H1 (cell line): ENCODE data around the gene PPIL6. TPM values are rescaled to one million over a fixed set of nuclear protein-coding genes. Genes with fewer than 3 reads are reported as not detected.

Experiments used
- CTCF ChIA-PET: fragments of 300-600 bp; sonication (Branson Sonifier 250); formaldehyde crosslinking; loops from one replicate; lab custom pipeline; 2021; ENCODE audit not compliant: partially characterized antibody; lab: Charles Lee
- POLR2A ChIA-PET: fragments of 300-600 bp; sonication (Branson Sonifier 250); formaldehyde crosslinking; loops from one replicate; lab custom pipeline; 2021; ENCODE audit warnings: inconsistent platforms; ENCODE audit not compliant: partially characterized antibody; lab: Charles Lee
- DNase-seq, 2 experiments: peaks; one replicate each; pipeline versions ENCODE4 v3.0.0 to v3.0.0-alpha.2; 2010 to 2022; ENCODE audit warnings: low spot score in 2 of 2, low read depth in 1 of 2, mixed read lengths in 1 of 2
- FAIRE-seq: peaks from 2 replicates; lab custom pipeline; 2011; peaks lifted over from hg19 to GRCh38; lab: Jason Lieb, UNC
- H2AFZ ChIP-seq: 2 replicates; pipeline ENCODE4 v1.8.1; 2012; ENCODE audit warnings: low read length, inconsistent platforms
- H2AK5ac ChIP-seq: 2 replicates; pipeline ENCODE4 v1.6.1; 2013; ENCODE audit warnings: low read depth, low read length
- H2BK120ac ChIP-seq: replicated peaks from 2 replicates; pipeline ENCODE3; 2013; ENCODE audit warnings: low read depth, low read length, inconsistent platforms
- H2BK12ac ChIP-seq: 2 replicates; pipeline ENCODE4 v1.6.1; 2013; ENCODE audit warnings: low read depth, low read length
- H2BK15ac ChIP-seq: 2 replicates; pipeline ENCODE4 v1.6.1; 2013; ENCODE audit warnings: low read length
- H2BK20ac ChIP-seq: 2 replicates; pipeline ENCODE4 v1.6.1; 2013; ENCODE audit warnings: low read length
- H2BK5ac ChIP-seq: 2 replicates; pipeline ENCODE4 v1.6.1; 2013; ENCODE audit warnings: low read depth, low read length
- H3K14ac ChIP-seq: 2 replicates; pipeline ENCODE4 v1.6.1; 2013; ENCODE audit warnings: inconsistent platforms; ENCODE audit not compliant: insufficient read length
- H3K18ac ChIP-seq: 2 replicates; pipeline ENCODE4 v1.6.1; 2013; ENCODE audit warnings: low read length; ENCODE audit errors: extremely low read depth
- H3K23ac ChIP-seq: 2 replicates; pipeline ENCODE4 v1.6.1; 2013; ENCODE audit warnings: inconsistent platforms; ENCODE audit not compliant: insufficient read length
- H3K23me2 ChIP-seq: 2 replicates; pipeline ENCODE4 v1.6.1; 2013; ENCODE audit warnings: low read depth, low read length
- H3K27ac ChIP-seq: 2 replicates; pipeline ENCODE4 v1.6.1; 2011; ENCODE audit warnings: low read depth, low read length, inconsistent platforms
- H3K27me3 ChIP-seq, 4 experiments: replicated peaks in 1 of 4; 1 replicate in 1 of 4; 2 replicates in 3 of 4; pipeline versions ENCODE4 v1.6.1 to v1.8.1; 2011 to 2013; ENCODE audit warnings: low read length in 3 of 4, mild to moderate bottlenecking in 3 of 4, inconsistent platforms in 2 of 4, mixed read lengths in 2 of 4, moderate library complexity in 1 of 4; ENCODE audit not compliant: control insufficient read depth in 3 of 4, insufficient read depth in 3 of 4; ENCODE audit errors: extremely low read depth in 1 of 4
- H3K36me3 ChIP-seq, 4 experiments: 2 replicates each; pipeline versions ENCODE4 v1.6.1 to v1.8.1; 2011 to 2013; ENCODE audit warnings: mild to moderate bottlenecking in 4 of 4, low read length in 3 of 4, moderate library complexity in 2 of 4, control low read depth in 1 of 4, inconsistent platforms in 1 of 4; ENCODE audit not compliant: insufficient read depth in 4 of 4, control insufficient read depth in 2 of 4
- H3K4ac ChIP-seq: replicated peaks from 2 replicates; pipeline ENCODE3; 2013; ENCODE audit warnings: low read length, low read depth, mixed read lengths, inconsistent platforms; ENCODE audit not compliant: insufficient read length
- H3K4me1 ChIP-seq, 4 experiments: replicated peaks in 1 of 4; 1 replicate in 1 of 4; 2 replicates in 3 of 4; pipeline versions ENCODE4 v1.6.1 to v1.8.1; 2011 to 2013; ENCODE audit warnings: low read length in 3 of 4, inconsistent platforms in 2 of 4, mixed read lengths in 1 of 4; ENCODE audit not compliant: insufficient read depth in 4 of 4, control insufficient read depth in 3 of 4
- H3K4me2 ChIP-seq, 2 experiments: 2 replicates each; pipeline versions ENCODE4 v1.6.1 to v1.8.1; 2011 to 2013; ENCODE audit warnings: low read depth in 2 of 2, low read length in 2 of 2, control low read depth in 1 of 2, inconsistent platforms in 1 of 2, mild to moderate bottlenecking in 1 of 2; ENCODE audit not compliant: insufficient read depth in 1 of 2
- H3K4me3 ChIP-seq, 4 experiments: fragments of 200-600, 300-600 bp in 1 of 4; sonication (generic), shearing (Covaris generic), sonication (Bioruptor Twin) in 1 of 4; 2 replicates each; pipeline versions ENCODE4 v1.5.1 to v1.8.1; 2011 to 2016; ENCODE audit warnings: low read length in 4 of 4, low read depth in 3 of 4, control low read depth in 2 of 4, inconsistent platforms in 2 of 4, mild to moderate bottlenecking in 2 of 4, mixed read lengths in 1 of 4, moderate library complexity in 1 of 4; ENCODE audit not compliant: insufficient read depth in 2 of 4; ENCODE audit errors: extremely low read depth in 1 of 4
- H3K56ac ChIP-seq: replicated peaks from 2 replicates; pipeline ENCODE3; 2013; ENCODE audit warnings: low read depth, mild to moderate bottlenecking, mixed read lengths, low read length, inconsistent platforms; ENCODE audit not compliant: insufficient read length
- H3K79me1 ChIP-seq: 2 replicates; pipeline ENCODE4 v1.6.1; 2013; ENCODE audit warnings: low read depth, low read length, control low read depth
- H3K79me2 ChIP-seq, 2 experiments: 2 replicates each; pipeline versions ENCODE4 v1.6.1 to v1.8.1; 2012 to 2013; ENCODE audit warnings: low read length in 2 of 2, mild to moderate bottlenecking in 2 of 2, inconsistent platforms in 1 of 2; ENCODE audit not compliant: insufficient read depth in 2 of 2, control insufficient read depth in 1 of 2
- H3K9ac ChIP-seq, 4 experiments: replicated peaks in 1 of 4; 1 replicate in 1 of 4; 2 replicates in 3 of 4; pipeline versions ENCODE4 v1.6.1 to v1.8.1; 2011 to 2013; ENCODE audit warnings: low read depth in 3 of 4, low read length in 3 of 4, control low read depth in 2 of 4, mild to moderate bottlenecking in 2 of 4, moderate library complexity in 2 of 4, inconsistent platforms in 1 of 4; ENCODE audit errors: extremely low read depth in 1 of 4
- H3K9me3 ChIP-seq, 2 experiments: 2 replicates each; pipeline versions ENCODE4 v1.6.1 to v1.8.1; 2012 to 2013; ENCODE audit warnings: mild to moderate bottlenecking in 2 of 2, moderate library complexity in 2 of 2, control low read depth in 1 of 2, inconsistent platforms in 1 of 2, low read depth in 1 of 2, low read length in 1 of 2, mixed read lengths in 1 of 2; ENCODE audit not compliant: insufficient read depth in 2 of 2
- H4K20me1 ChIP-seq, 2 experiments: replicated peaks in 1 of 2; 2 replicates each; pipeline versions ENCODE3 to v1.8.1; 2011 to 2013; ENCODE audit warnings: inconsistent platforms in 2 of 2, low read length in 2 of 2, mild to moderate bottlenecking in 1 of 2; ENCODE audit not compliant: insufficient read depth in 2 of 2, control insufficient read depth in 1 of 2
- H4K5ac ChIP-seq: 2 replicates; pipeline ENCODE4 v1.6.1; 2013; ENCODE audit warnings: low read length, low read depth, mixed read lengths, inconsistent platforms; ENCODE audit not compliant: insufficient read length
- H4K8ac ChIP-seq: 2 replicates; pipeline ENCODE4 v1.8.0; 2013; ENCODE audit warnings: mild to moderate bottlenecking, moderate library complexity, low read length, inconsistent platforms; ENCODE audit not compliant: insufficient read depth; ENCODE audit errors: extremely low read depth
- H4K91ac ChIP-seq: replicated peaks from 2 replicates; pipeline ENCODE3; 2013; ENCODE audit warnings: low read length, mixed read lengths, inconsistent platforms; ENCODE audit not compliant: insufficient read length
- ATF2 ChIP-seq: IDR thresholded peaks from 2 replicates; pipeline ENCODE4 v1.6.1; 2012; ENCODE audit warnings: low read length, inconsistent platforms
- MAFK ChIP-seq: IDR thresholded peaks from 2 replicates; pipeline ENCODE4 v1.6.1; 2012; ENCODE audit warnings: low read depth, mild to moderate bottlenecking, improper control_type of control experiment, low read length
- RNF2 ChIP-seq: fragments of 200-900, 300-1000 bp; sonication (generic); IDR thresholded peaks from 2 replicates; pipeline ENCODE4 v1.7.1; 2016; ENCODE audit warnings: borderline replicate concordance, low read depth, mild to moderate bottlenecking, antibody characterized with exemption, low read length; ENCODE audit not compliant: poor library complexity, severe bottlenecking; ENCODE audit errors: missing control alignments
- YY1 ChIP-seq: IDR thresholded peaks from 2 replicates; pipeline ENCODE4 v1.6.1; 2011; ENCODE audit warnings: low read depth, mild to moderate bottlenecking, low read length
- WGBS, 2 experiments: shearing (Covaris generic) in 1 of 2; methylation state at CpG; one replicate each; pipeline versions ENCODE4 v1.1.6 to v1.1.7; 2013 to 2015; ENCODE audit warnings: low lambda C conversion rate in 2 of 2, mixed read lengths in 2 of 2, inconsistent platforms in 1 of 2, low coverage in 1 of 2, missing lambda C conversion rate in 1 of 2; ENCODE audit not compliant: insufficient replicate concordance in 2 of 2, insufficient coverage in 1 of 2, insufficient read length in 1 of 2; ENCODE audit errors: extremely low coverage in 1 of 2, missing lambda C conversion rate in 1 of 2; 5-methylcytosine and 5-hydroxymethylcytosine counted together
- polyA plus RNA-seq, 7 experiments: library from polyadenylated mRNA; depleted of rRNA in 3 of 7; stranded (reverse) in 5 of 7; unstranded in 2 of 7; fragments of >200 nt in 5 of 7; fragments of 200-250 nt in 2 of 7; gene quantifications; 1 replicate in 5 of 7; 2 replicates in 1 of 7; 4 replicates in 1 of 7; pipeline versions ENCODE4 v1.2.1 to v1.2.3, GENCODE V29; 2011 to 2013; ENCODE audit warnings: missing spikeins in 2 of 7, mixed read lengths in 2 of 7
- total RNA-seq: library from RNA; stranded (reverse); fragmentation: NEBNext Ultra II Directional; extraction: Animal tissue kit (Norgen Biotek cat#: 25700); gene quantifications from 2 replicates; pipeline ENCODE4 v1.2.1, GENCODE V29; 2021

PPIL6 gene
- total and polyA plus RNA-seq, 2 of the 8 experiments (the other 6 are each of a cell fraction or from before 2014, with no cell fraction given) = 0.42 to 1.3 TPM

- peaks cover 15 to 23% of the 10 kb centered on the region in 2 experiments for H3K79me2 ChIP-seq
- DNase-seq (peak in 1 of 2 experiments; percentile 14), FAIRE-seq (no peak)
- no peaks in the 10 kb centered on the region for H3K9me3 ChIP-seq
- no peak overlapping the region for H3K4ac ChIP-seq
- no peak overlapping the region for H2AK5ac ChIP-seq
- no peak overlapping the region for H3K27ac ChIP-seq
- H4K8ac ChIP-seq = no peak overlapping the region
- ChIA-PET POLR2A (interaction anchor here (0.6 to 0.7 kb wide), 2 partner anchors 37 to 45 kb away, joined by 3 to 4 read pairs; partner anchors contain the start of gene SMPD2), CTCF (interaction anchor here (1.0 kb wide), 1 partner anchor 92 kb away, joined by 3 read pairs; no protein-coding TSS in a partner anchor)
- H2AFZ ChIP-seq = no peak overlapping the region
- no peak overlapping the region for H3K56ac ChIP-seq
- H2BK12ac ChIP-seq = no peak overlapping the region; the same call in 1 of the 2 replicates
- no peak overlapping the region for H3K9ac ChIP-seq
- H3K23ac ChIP-seq = no peak overlapping the region
- H3K4me1 ChIP-seq = peaks cover 3 to 11% (median 6%) of the 10 kb centered on the region in 4 experiments; a peak in 6 of 7 replicates
- peaks cover 0 to 4% of the 10 kb centered on the region in 2 experiments for H4K20me1 ChIP-seq
- no peaks in the 10 kb centered on the region; the same call in 1 of the 2 replicates for H3K79me1 ChIP-seq
- H3K23me2 ChIP-seq = peaks cover 4% of the 10 kb centered on the region; the same call in 1 of the 2 replicates
- no peak overlapping the region for H3K14ac ChIP-seq
- no peak overlapping the region for H3K4me2 ChIP-seq
- H3K18ac ChIP-seq = no peak overlapping the region
- no peak overlapping the region for H2BK20ac ChIP-seq
- H3K4me3 ChIP-seq = no peak overlapping the region
- H3K36me3 ChIP-seq = peaks cover 4 to 16% (median 12%) of the 10 kb centered on the region in 4 experiments; a peak in 7 of 8 replicates
- no peak overlapping the region for H4K91ac ChIP-seq
- H2BK120ac ChIP-seq = no peak overlapping the region
- H3K27me3 ChIP-seq = no peaks in the 10 kb centered on the region
- WGBS, 2 experiments = 89% methylated on average over 3 of the region's 3 CpGs; no CpG with 5 or more reads in 1 of the 2 experiments
- H2BK15ac ChIP-seq = peak overlapping the region; percentile 76
- no peak overlapping the region for H4K5ac ChIP-seq
- no peak for TF ChIP-seq ATF2
- no peak for TF ChIP-seq MAFK
- TF ChIP-seq YY1 = no peak
- no peak for TF ChIP-seq RNF2
- H2BK5ac ChIP-seq = no peak overlapping the region
Observed at GRCh38 chr6:109485266-109485935, 45.0 kb upstream of the PPIL6 start.
